K562 (cell line): ENCODE results near the gene TF. TPM values are rescaled to one million over a fixed set of nuclear protein-coding genes. Genes with fewer than 3 reads are reported as not detected.

ENCODE experiments used
- ATAC-seq: fragments of 200-7000 bp; cut with Tn5 transposase; 3 replicates; pipeline ENCODE4 v1.9.1; 2020; ENCODE audit warnings: moderate library complexity
- BruUV-seq: library from RNA; stranded (reverse); fragments of 400-500 nt; replicated peaks from 2 replicates; lab custom pipeline; 2021; lab: Mats Ljungman, UMichigan
- CTCF ChIA-PET: fragments of 300-600 bp; formaldehyde crosslinking; extraction: SDS; loops from one replicate; lab custom pipeline; 2021; ENCODE audit warnings: low intra/inter-chr PET ratio; lab: Yijun Ruan, JAX
- POLR2A ChIA-PET: fragments of 300-600, 350-650 bp; sonication (Branson Sonifier 250); formaldehyde crosslinking; extraction: SDS; loops from one replicate; lab custom pipeline; 2021; ENCODE audit warnings: antibody characterized with exemption, inconsistent platforms; lab: Yijun Ruan, JAX
- DNase-seq, 4 experiments: peaks; one replicate each; pipeline versions ENCODE4 v3.0.0 to v3.0.0-alpha.2; 2011 to 2018; ENCODE audit warnings: low spot score in 3 of 4, mixed read lengths in 3 of 4; ENCODE audit errors: extremely low read depth in 1 of 4
- FAIRE-seq: peaks from 2 replicates; lab custom pipeline; 2011; peaks lifted over from hg19 to GRCh38; lab: Jason Lieb, UNC
- H2AFZ ChIP-seq: 2 replicates; pipeline ENCODE4 v1.6.0; 2011; ENCODE audit warnings: low read depth, low read length, control low read depth, inconsistent platforms
- H3K27ac ChIP-seq: fragments of 200-600 bp; 3 replicates; pipeline ENCODE4 v1.8.0; 2011; ENCODE audit warnings: low read depth, mild to moderate bottlenecking, control low read depth, inconsistent platforms, low read length, moderate library complexity, mixed read lengths; ENCODE audit errors: extremely low read depth
- H3K27me3 ChIP-seq, 2 experiments: fragments of 300-600 bp in 1 of 2; 2 replicates in 1 of 2; 3 replicates in 1 of 2; pipeline versions ENCODE4 v1.6.0 to v1.8.0; 2011; ENCODE audit warnings: inconsistent platforms in 2 of 2, low read length in 2 of 2, mild to moderate bottlenecking in 1 of 2, mixed read lengths in 1 of 2, moderate library complexity in 1 of 2; ENCODE audit not compliant: control insufficient read depth in 2 of 2, insufficient read depth in 2 of 2
- H3K36me3 ChIP-seq: fragments of 300-600 bp; 3 replicates; pipeline ENCODE4 v1.8.0; 2011; ENCODE audit warnings: mild to moderate bottlenecking, low read length, inconsistent platforms; ENCODE audit not compliant: control insufficient read depth, insufficient read depth
- H3K4me1 ChIP-seq, 2 experiments: fragments of 200-600 bp in 1 of 2; replicated peaks in 1 of 2; 2 replicates in 1 of 2; 3 replicates in 1 of 2; pipeline versions ENCODE4 v1.5.1 to v1.8.0; 2011; ENCODE audit warnings: inconsistent platforms in 2 of 2, low read length in 2 of 2, mild to moderate bottlenecking in 1 of 2, mixed read lengths in 1 of 2, moderate library complexity in 1 of 2; ENCODE audit not compliant: control insufficient read depth in 2 of 2, insufficient read depth in 2 of 2
- H3K4me2 ChIP-seq: 2 replicates; pipeline ENCODE4 v1.6.1; 2011; ENCODE audit warnings: low read length, control low read depth, inconsistent platforms, mixed read lengths; ENCODE audit not compliant: insufficient read depth
- H3K4me3 ChIP-seq: fragments of 200-600 bp; sonication (generic), shearing (Covaris generic); 2 replicates; pipeline ENCODE4 v1.5.1; 2016; ENCODE audit warnings: control low read depth, inconsistent platforms
- H3K79me2 ChIP-seq: fragments of 200-600 bp; 3 replicates; pipeline ENCODE4 v1.8.0; 2011; ENCODE audit warnings: low read length, inconsistent platforms; ENCODE audit not compliant: control insufficient read depth, insufficient read depth
- H3K9ac ChIP-seq, 2 experiments: 2 replicates each; pipeline versions ENCODE4 v1.6.0 to v1.6.1; 2011; ENCODE audit warnings: low read depth in 2 of 2, low read length in 2 of 2, control low read depth in 1 of 2, inconsistent platforms in 1 of 2, mild to moderate bottlenecking in 1 of 2, mixed read lengths in 1 of 2; ENCODE audit not compliant: insufficient read depth in 1 of 2
- H3K9me1 ChIP-seq: one replicate; pipeline ENCODE4 v1.6.0; 2011; ENCODE audit warnings: inconsistent platforms, mild to moderate bottlenecking, low read length, moderate library complexity; ENCODE audit not compliant: control insufficient read depth, insufficient read depth
- H3K9me3 ChIP-seq: replicated peaks from 2 replicates; pipeline ENCODE4 v1.5.1; 2011; ENCODE audit warnings: low read depth, low read length, inconsistent platforms; ENCODE audit not compliant: control insufficient read depth, insufficient read depth
- H4K20me1 ChIP-seq: replicated peaks from 2 replicates; pipeline ENCODE4 v1.6.1; 2011; ENCODE audit warnings: low read length, inconsistent platforms, mixed read lengths; ENCODE audit not compliant: control insufficient read depth, insufficient read depth
- CBX3 ChIP-seq, 2 experiments: IDR thresholded peaks; 1 replicate in 1 of 2; 2 replicates in 1 of 2; pipeline ENCODE4 v1.6.1; 2012; ENCODE audit warnings: inconsistent platforms in 2 of 2, low read length in 2 of 2, borderline replicate concordance in 1 of 2, control low read depth in 1 of 2
- CREM ChIP-seq: IDR thresholded peaks from 2 replicates; pipeline ENCODE4 v1.6.1; 2014; ENCODE audit warnings: antibody characterized with exemption, low read depth
- EHMT2 ChIP-seq: fragments of 450-650 bp; IDR thresholded peaks from 2 replicates; pipeline ENCODE4 v1.6.1; 2018; ENCODE audit warnings: antibody characterized with exemption
- HDAC1 ChIP-seq, 2 experiments: fragments of 450-650 bp; IDR thresholded peaks; 2 replicates each; pipeline ENCODE4 v1.6.1; 2016 to 2017; ENCODE audit warnings: inconsistent platforms in 1 of 2, mild to moderate bottlenecking in 1 of 2, moderate library complexity in 1 of 2
- OTX1 ChIP-seq: fragments of 450-650 bp; formaldehyde crosslinking; IDR thresholded peaks from 2 replicates; pipeline ENCODE4 v1.4.0; 2022; ENCODE audit warnings: mild to moderate bottlenecking
- RBBP5 ChIP-seq: fragments of 200-600 bp; sonication (generic); IDR thresholded peaks from 2 replicates; pipeline ENCODE4 v1.6.1; 2012; ENCODE audit warnings: borderline replicate concordance, mild to moderate bottlenecking, low read length, control low read depth, inconsistent platforms; ENCODE audit not compliant: insufficient read depth, poor library complexity, severe bottlenecking
- RBM39 ChIP-seq: fragments of 200-400 bp; formaldehyde crosslinking; optimal IDR thresholded peaks from 2 replicates; pipeline ENCODE3; 2018; ENCODE audit warnings: low read depth, low read length
- SAFB ChIP-seq: fragments of 200-400 bp; formaldehyde crosslinking; IDR thresholded peaks from 2 replicates; pipeline ENCODE4 v1.6.1; 2017; ENCODE audit warnings: low read depth, low read length, borderline replicate concordance
- SIRT6 ChIP-seq: IDR thresholded peaks from one replicate; pipeline ENCODE4 v1.6.1; 2012; ENCODE audit warnings: low read depth, mild to moderate bottlenecking, control low read depth, inconsistent platforms, low read length, moderate library complexity
- TCF7L2 ChIP-seq: fragments of 150-350 bp; IDR thresholded peaks from 2 replicates; pipeline ENCODE4 v1.6.1; 2016; ENCODE audit warnings: low read depth, mild to moderate bottlenecking, low read length, moderate library complexity
- TFAP4 ChIP-seq: sonication (generic); formaldehyde crosslinking; IDR thresholded peaks from 2 replicates; pipeline ENCODE4 v1.8.0; 2022; ENCODE audit warnings: missing genetic modification reagents, mild to moderate bottlenecking, moderate library complexity, borderline replicate concordance
- TOE1 ChIP-seq, 2 experiments: fragments of 450-650 bp in 1 of 2; sonication (generic) in 1 of 2; formaldehyde crosslinking in 1 of 2; IDR thresholded peaks; 2 replicates each; pipeline versions ENCODE4 v1.7.1 to v1.8.0; 2016 to 2022; ENCODE audit warnings: borderline replicate concordance in 2 of 2, mild to moderate bottlenecking in 2 of 2, antibody characterized with exemption in 1 of 2, inconsistent platforms in 1 of 2, low read depth in 1 of 2, missing genetic modification reagents in 1 of 2, moderate library complexity in 1 of 2
- TRIM24 ChIP-seq, 2 experiments: fragments of 450-650 bp; IDR thresholded peaks; 2 replicates each; pipeline ENCODE4 v1.6.1; 2016
- ZNF57 ChIP-seq: fragments of 450-650 bp; formaldehyde crosslinking; IDR thresholded peaks from 2 replicates; pipeline ENCODE4 v1.4.0; 2020; ENCODE audit warnings: mild to moderate bottlenecking, moderate library complexity
- WGBS: fragments of 100-300 bp; shearing (Covaris generic); methylation state at CpG from one replicate; pipeline ENCODE4 v1.1.6; 2016; ENCODE audit warnings: low coverage, mixed read lengths; ENCODE audit not compliant: insufficient coverage; ENCODE audit errors: missing lambda C conversion rate; 5-methylcytosine and 5-hydroxymethylcytosine counted together
- in situ Hi-C: fragments of 300-500 bp; cut with MboI; formaldehyde crosslinking; loops from 4 replicates; pipeline ENCODE4 v1.15.0; 2018; ENCODE audit warnings: inconsistent platforms, mixed read lengths
- intact Hi-C: fragments of 100-400 bp; cut with micrococcal nuclease; formaldehyde crosslinking; loops from 2 replicates; pipeline ENCODE4 v1.14.2; 2022
- polyA plus RNA-seq, 8 experiments: library from polyadenylated mRNA; depleted of rRNA in 4 of 8; stranded (reverse) in 5 of 8; unstranded in 3 of 8; fragments of >200 nt; fragmentation: Nextera tagmentation in 2 of 8; fragmentation: Illumina TruSeq in 1 of 8; extraction: Ambion mirVana in 2 of 8; extraction: Trizol in 1 of 8; gene quantifications; 2 replicates each; pipeline versions ENCODE4 v1.2.1 to v1.2.3, GENCODE V29; 2011 to 2014; ENCODE audit warnings: inconsistent platforms in 1 of 8, missing spikeins in 1 of 8
- total RNA-seq, 7 experiments: library from RNA; depleted of rRNA in 6 of 7; stranded (reverse); fragments of >200 nt in 6 of 7; fragmentation: Illumina TruSeq in 2 of 7; extraction: Trizol in 2 of 7; gene quantifications; 2 replicates each; pipeline versions ENCODE4 v1.2.1 to v1.2.3, GENCODE V29; 2011 to 2021; ENCODE audit warnings: low replicate concordance in 1 of 7

Gene TF
- total and polyA plus RNA-seq, 9 of the 15 experiments (the other 6 are each of a cell fraction or from before 2014, with no cell fraction given) = 0.09 to 9.2 (median 3.1) TPM

GRCh38 chr3:133709139-133709750 is 36.9 kb upstream of the TF start (continued):
- no peak for TF ChIP-seq TFAP4 (CRISPR knock-in tag)
- TF ChIP-seq, all 486 proteins: peak for 0

DNA sequence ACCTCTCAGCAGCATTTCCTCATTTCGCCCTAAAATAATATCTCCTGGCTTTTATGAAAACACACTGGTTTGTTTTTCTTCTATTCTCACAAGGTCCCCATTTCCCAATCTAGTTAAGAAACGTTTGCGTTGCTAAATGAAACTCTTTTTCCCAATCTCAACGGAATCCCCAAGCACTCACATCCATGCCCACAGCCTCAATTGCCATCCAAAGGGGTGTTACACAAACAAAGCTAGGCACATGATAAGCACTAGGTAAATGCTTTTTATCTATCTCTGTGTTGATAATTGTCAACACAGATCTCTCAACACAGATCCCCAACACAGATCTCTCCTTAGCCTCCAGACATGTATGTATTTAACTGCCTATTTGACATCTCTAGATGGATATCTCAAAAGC is 35.2 kb upstream of the TF start:
- Histone ChIP-seq H2AFZ (no peak overlapping the region), H3K4me2 (no peak overlapping the region), H3K9me3 (no peaks in the 10 kb centered on the region), H3K36me3 (no peaks in the 10 kb centered on the region), H3K4me1 (no peaks in the 10 kb centered on the region), H3K4me3 (no peak overlapping the region), H3K27me3 (peaks cover 11 to 56% of the 10 kb centered on the region in 2 experiments), H4K20me1 (no peaks in the 10 kb centered on the region), H3K9me1 (no peaks in the 10 kb centered on the region), H3K79me2 (no peaks in the 10 kb centered on the region), H3K27ac (no peak overlapping the region), H3K9ac (no peak overlapping the region)
- WGBS = 0% methylated on average over 4 of the region's 4 CpGs
- ATAC-seq (no peak), DNase-seq (no peak), FAIRE-seq (no peak)
- BruUV-seq = no TSS peak
- in situ Hi-C loops (no loop called here), intact Hi-C loops (no loop called here)
- ChIA-PET POLR2A (interaction anchor here (1.0 kb wide), 1 partner anchor 9 kb away, joined by 3 read pairs; no protein-coding TSS in a partner anchor), CTCF (no interaction called here)
- no peak for TF ChIP-seq TOE1 (IDR thresholded peaks at IDR 0.05; ENCODE audit: borderline replicate concordance)
- TF ChIP-seq TOE1 (CRISPR knock-in tag; IDR thresholded peaks at IDR 0.05; ENCODE audit: borderline replicate concordance, low read depth) = no peak
- no peak for TF ChIP-seq SIRT6
- no peak for TF ChIP-seq CREM
- TF ChIP-seq ZNF57 = no peak
- TF ChIP-seq EHMT2 = no peak
- no peak for TF ChIP-seq RBBP5
- no peak for TF ChIP-seq TRIM24 (IDR thresholded peaks at IDR 0.05)
- no peak for TF ChIP-seq OTX1
- TF ChIP-seq CBX3 (IDR thresholded peaks at IDR 0.05; ENCODE audit: borderline replicate concordance in 1 of 2, low read length in 2 of 2) = no peak
- no peak for TF ChIP-seq RBM39
- TF ChIP-seq SAFB = no peak
- TF ChIP-seq HDAC1 (IDR thresholded peaks at IDR 0.05) = no peak
- TF ChIP-seq TCF7L2 = no peak
